K562 (cell line): Measurements from ENCODE around the gene MYMX. TPM values are rescaled to one million over a fixed set of nuclear protein-coding genes. Genes with fewer than 3 reads are reported as not detected.

Experiments
- ATAC-seq: fragments of 200-7000 bp; cut with Tn5 transposase; 3 replicates; pipeline ENCODE4 v1.9.1; 2020; ENCODE audit warnings: moderate library complexity
- BruUV-seq: library from RNA; stranded (reverse); fragments of 400-500 nt; replicated peaks from 2 replicates; lab custom pipeline; 2021; lab: Mats Ljungman, UMichigan
- CTCF ChIA-PET: fragments of 300-600 bp; formaldehyde crosslinking; extraction: SDS; loops from one replicate; lab custom pipeline; 2021; ENCODE audit warnings: low intra/inter-chr PET ratio; lab: Yijun Ruan, JAX
- POLR2A ChIA-PET: fragments of 300-600, 350-650 bp; sonication (Branson Sonifier 250); formaldehyde crosslinking; extraction: SDS; loops from one replicate; lab custom pipeline; 2021; ENCODE audit warnings: antibody characterized with exemption, inconsistent platforms; lab: Yijun Ruan, JAX
- DNase-seq, 4 experiments: peaks; one replicate each; pipeline versions ENCODE4 v3.0.0 to v3.0.0-alpha.2; 2011 to 2018; ENCODE audit warnings: low spot score in 3 of 4, mixed read lengths in 3 of 4; ENCODE audit errors: extremely low read depth in 1 of 4
- FAIRE-seq: peaks from 2 replicates; lab custom pipeline; 2011; peaks lifted over from hg19 to GRCh38; lab: Jason Lieb, UNC
- H2AFZ ChIP-seq: 2 replicates; pipeline ENCODE4 v1.6.0; 2011; ENCODE audit warnings: low read depth, low read length, control low read depth, inconsistent platforms
- H3K27ac ChIP-seq: fragments of 200-600 bp; 3 replicates; pipeline ENCODE4 v1.8.0; 2011; ENCODE audit warnings: low read depth, mild to moderate bottlenecking, control low read depth, inconsistent platforms, low read length, moderate library complexity, mixed read lengths; ENCODE audit errors: extremely low read depth
- H3K27me3 ChIP-seq, 2 experiments: fragments of 300-600 bp in 1 of 2; 2 replicates in 1 of 2; 3 replicates in 1 of 2; pipeline versions ENCODE4 v1.6.0 to v1.8.0; 2011; ENCODE audit warnings: inconsistent platforms in 2 of 2, low read length in 2 of 2, mild to moderate bottlenecking in 1 of 2, mixed read lengths in 1 of 2, moderate library complexity in 1 of 2; ENCODE audit not compliant: control insufficient read depth in 2 of 2, insufficient read depth in 2 of 2
- H3K36me3 ChIP-seq: fragments of 300-600 bp; 3 replicates; pipeline ENCODE4 v1.8.0; 2011; ENCODE audit warnings: mild to moderate bottlenecking, low read length, inconsistent platforms; ENCODE audit not compliant: control insufficient read depth, insufficient read depth
- H3K4me1 ChIP-seq, 2 experiments: fragments of 200-600 bp in 1 of 2; replicated peaks in 1 of 2; 2 replicates in 1 of 2; 3 replicates in 1 of 2; pipeline versions ENCODE4 v1.5.1 to v1.8.0; 2011; ENCODE audit warnings: inconsistent platforms in 2 of 2, low read length in 2 of 2, mild to moderate bottlenecking in 1 of 2, mixed read lengths in 1 of 2, moderate library complexity in 1 of 2; ENCODE audit not compliant: control insufficient read depth in 2 of 2, insufficient read depth in 2 of 2
- H3K4me2 ChIP-seq: 2 replicates; pipeline ENCODE4 v1.6.1; 2011; ENCODE audit warnings: low read length, control low read depth, inconsistent platforms, mixed read lengths; ENCODE audit not compliant: insufficient read depth
- H3K4me3 ChIP-seq: fragments of 200-600 bp; sonication (generic), shearing (Covaris generic); 2 replicates; pipeline ENCODE4 v1.5.1; 2016; ENCODE audit warnings: control low read depth, inconsistent platforms
- H3K79me2 ChIP-seq: fragments of 200-600 bp; 3 replicates; pipeline ENCODE4 v1.8.0; 2011; ENCODE audit warnings: low read length, inconsistent platforms; ENCODE audit not compliant: control insufficient read depth, insufficient read depth
- H3K9ac ChIP-seq, 2 experiments: 2 replicates each; pipeline versions ENCODE4 v1.6.0 to v1.6.1; 2011; ENCODE audit warnings: low read depth in 2 of 2, low read length in 2 of 2, control low read depth in 1 of 2, inconsistent platforms in 1 of 2, mild to moderate bottlenecking in 1 of 2, mixed read lengths in 1 of 2; ENCODE audit not compliant: insufficient read depth in 1 of 2
- H3K9me1 ChIP-seq: one replicate; pipeline ENCODE4 v1.6.0; 2011; ENCODE audit warnings: inconsistent platforms, mild to moderate bottlenecking, low read length, moderate library complexity; ENCODE audit not compliant: control insufficient read depth, insufficient read depth
- H3K9me3 ChIP-seq: replicated peaks from 2 replicates; pipeline ENCODE4 v1.5.1; 2011; ENCODE audit warnings: low read depth, low read length, inconsistent platforms; ENCODE audit not compliant: control insufficient read depth, insufficient read depth
- H4K20me1 ChIP-seq: replicated peaks from 2 replicates; pipeline ENCODE4 v1.6.1; 2011; ENCODE audit warnings: low read length, inconsistent platforms, mixed read lengths; ENCODE audit not compliant: control insufficient read depth, insufficient read depth
- ERF ChIP-seq: fragments of 450-650 bp; formaldehyde crosslinking; IDR thresholded peaks from 2 replicates; pipeline ENCODE4 v1.4.0; 2020; ENCODE audit warnings: mild to moderate bottlenecking, mixed read lengths
- FOXK2 ChIP-seq, 2 experiments: fragments of 450-650 bp; IDR thresholded peaks in 1 of 2; conservative IDR thresholded peaks in 1 of 2; 2 replicates each; pipeline ENCODE4 v1.6.1; 2016; ENCODE audit warnings: low read depth in 2 of 2, mild to moderate bottlenecking in 1 of 2
- MAZ ChIP-seq, 2 experiments: fragments of 450-650 bp in 1 of 2; sonication (generic) in 1 of 2; formaldehyde crosslinking; IDR thresholded peaks in 1 of 2; conservative IDR thresholded peaks in 1 of 2; 2 replicates each; pipeline versions ENCODE4 v1.4.0 to v1.5.0; 2020; ENCODE audit warnings: mild to moderate bottlenecking in 1 of 2, missing genetic modification reagents in 1 of 2
- MED1 ChIP-seq: sonication (generic); formaldehyde crosslinking; IDR thresholded peaks from 2 replicates; pipeline ENCODE4 v1.8.1; 2023; ENCODE audit warnings: missing genetic modification reagents, borderline replicate concordance
- MYBL2 ChIP-seq, 2 experiments: fragments of 450-650 bp in 1 of 2; sonication (generic) in 1 of 2; formaldehyde crosslinking in 1 of 2; IDR thresholded peaks; 2 replicates each; pipeline versions ENCODE4 v1.6.1 to v1.8.1; 2017 to 2022; ENCODE audit warnings: borderline replicate concordance in 1 of 2, inconsistent platforms in 1 of 2, low read depth in 1 of 2, mild to moderate bottlenecking in 1 of 2, missing genetic modification reagents in 1 of 2, moderate library complexity in 1 of 2
- NBN ChIP-seq: fragments of 450-650 bp; IDR thresholded peaks from 2 replicates; pipeline ENCODE4 v1.6.1; 2016; ENCODE audit warnings: low read depth, mild to moderate bottlenecking
- PKNOX1 ChIP-seq: fragments of 450-650 bp; IDR thresholded peaks from 2 replicates; pipeline ENCODE4 v1.6.1; 2016
- POLR2AphosphoS2 ChIP-seq: IDR thresholded peaks from 2 replicates; pipeline ENCODE4 v1.6.1; 2012; ENCODE audit warnings: low read length, improper control_type of control experiment
- SMARCA5 ChIP-seq: fragments of 450-650 bp; IDR thresholded peaks from 2 replicates; pipeline ENCODE4 v1.6.1; 2016
- SMARCB1 ChIP-seq: IDR thresholded peaks from 2 replicates; pipeline ENCODE4 v1.6.1; 2011; ENCODE audit warnings: improper control_type of control experiment, low read depth; ENCODE audit not compliant: insufficient read length
- SMARCE1 ChIP-seq: fragments of 450-650 bp; IDR thresholded peaks from 2 replicates; pipeline ENCODE4 v1.7.1; 2016; ENCODE audit warnings: mild to moderate bottlenecking
- TAF7 ChIP-seq: fragments of 450-650 bp; IDR thresholded peaks from 2 replicates; pipeline ENCODE4 v1.6.1; 2016; ENCODE audit warnings: missing genetic modification characterization, missing compliant biosample characterization
- TAL1 ChIP-seq: fragments of 450-650 bp; IDR thresholded peaks from 2 replicates; pipeline ENCODE4 v1.6.1; 2016; ENCODE audit warnings: mild to moderate bottlenecking
- TOE1 ChIP-seq, 2 experiments: fragments of 450-650 bp in 1 of 2; sonication (generic) in 1 of 2; formaldehyde crosslinking in 1 of 2; IDR thresholded peaks; 2 replicates each; pipeline versions ENCODE4 v1.7.1 to v1.8.0; 2016 to 2022; ENCODE audit warnings: borderline replicate concordance in 2 of 2, mild to moderate bottlenecking in 2 of 2, antibody characterized with exemption in 1 of 2, inconsistent platforms in 1 of 2, low read depth in 1 of 2, missing genetic modification reagents in 1 of 2, moderate library complexity in 1 of 2
- U2AF1 ChIP-seq: fragments of 200-400 bp; formaldehyde crosslinking; optimal IDR thresholded peaks from 2 replicates; pipeline ENCODE3; 2017; ENCODE audit warnings: mild to moderate bottlenecking, low read depth, low read length, moderate library complexity
- ZNF512 ChIP-seq: IDR thresholded peaks from 2 replicates; pipeline ENCODE4 v1.6.1; 2016; ENCODE audit warnings: missing genetic modification characterization, missing compliant biosample characterization
- WGBS: fragments of 100-300 bp; shearing (Covaris generic); methylation state at CpG from one replicate; pipeline ENCODE4 v1.1.6; 2016; ENCODE audit warnings: low coverage, mixed read lengths; ENCODE audit not compliant: insufficient coverage; ENCODE audit errors: missing lambda C conversion rate; 5-methylcytosine and 5-hydroxymethylcytosine counted together
- in situ Hi-C: fragments of 300-500 bp; cut with MboI; formaldehyde crosslinking; loops from 4 replicates; pipeline ENCODE4 v1.15.0; 2018; ENCODE audit warnings: inconsistent platforms, mixed read lengths
- intact Hi-C: fragments of 100-400 bp; cut with micrococcal nuclease; formaldehyde crosslinking; loops from 2 replicates; pipeline ENCODE4 v1.14.2; 2022
- polyA plus RNA-seq, 8 experiments: library from polyadenylated mRNA; depleted of rRNA in 4 of 8; stranded (reverse) in 5 of 8; unstranded in 3 of 8; fragments of >200 nt; fragmentation: Nextera tagmentation in 2 of 8; fragmentation: Illumina TruSeq in 1 of 8; extraction: Ambion mirVana in 2 of 8; extraction: Trizol in 1 of 8; gene quantifications; 2 replicates each; pipeline versions ENCODE4 v1.2.1 to v1.2.3, GENCODE V29; 2011 to 2014; ENCODE audit warnings: inconsistent platforms in 1 of 8, missing spikeins in 1 of 8
- total RNA-seq, 7 experiments: library from RNA; depleted of rRNA in 6 of 7; stranded (reverse); fragments of >200 nt in 6 of 7; fragmentation: Illumina TruSeq in 2 of 7; extraction: Trizol in 2 of 7; gene quantifications; 2 replicates each; pipeline versions ENCODE4 v1.2.1 to v1.2.3, GENCODE V29; 2011 to 2021; ENCODE audit warnings: low replicate concordance in 1 of 7

MYMX gene
- total and polyA plus RNA-seq, 9 of the 15 experiments (the other 6 are each of a cell fraction or from before 2014, with no cell fraction given), result 0.12 TPM; not detected in 8

GRCh38 chr6:44265007-44265721 lies 48.4 kb downstream of the MYMX start, which contains the start of gene NFKBIE (continued):
- 0 out of 2 replicates have a peak, but pooled peaks have one; percentile 61 for TF ChIP-seq TOE1 (IDR thresholded peaks at IDR 0.05; ENCODE audit: borderline replicate concordance)
- no peak for TF ChIP-seq TOE1 (CRISPR knock-in tag; IDR thresholded peaks at IDR 0.05; ENCODE audit: borderline replicate concordance, low read depth)

GRCh38 chr6:44265722-44266233 lies 49.1 kb downstream of the MYMX start:
- ChIA-PET POLR2A (interaction anchor here (0.6 to 8.2 kb wide), 2 partner anchors 18 to 134 kb away, joined by 3 to 69 read pairs; partner anchors contain the start of gene HSP90AB1), CTCF (interaction anchor here (1.0 kb wide), 1 partner anchor 73 kb away, joined by 5 read pairs; no protein-coding TSS in a partner anchor)
- intact Hi-C loops (loop anchor here (5.0 kb wide), 1 partner anchor 168 kb away; no protein-coding TSS in a partner anchor), in situ Hi-C loops (loop anchor here (5.0 kb wide), 1 partner anchor 77 kb away; the partner anchor contains the start of gene SPATS1)
- 59% methylated on average over 17 of the region's 17 CpGs for WGBS
- Histone ChIP-seq H2AFZ (peak overlapping the region; percentile 86), H3K36me3 (peaks cover 22% of the 10 kb centered on the region; the same call in 1 of the 3 replicates), H4K20me1 (peaks cover 3% of the 10 kb centered on the region; the same call in 1 of the 2 replicates), H3K4me1 (peaks cover 19 to 36% of the 10 kb centered on the region in 2 experiments; a peak in 4 of 5 replicates), H3K27ac (peak overlapping the region; percentile 74; the same call in 1 of the 3 replicates), H3K27me3 (peaks cover 16 to 17% of the 10 kb centered on the region in 2 experiments), H3K9me3 (no peaks in the 10 kb centered on the region), H3K4me2 (peak overlapping the region; percentile 90), H3K9me1 (no peaks in the 10 kb centered on the region), H3K79me2 (peaks cover 17% of the 10 kb centered on the region), H3K4me3 (peak overlapping the region; percentile 83), H3K9ac (peak overlapping the region in 1 of 2 experiments; percentile 74; a peak in 1 of 4 replicates)
- FAIRE-seq (no peak), DNase-seq (no peak), ATAC-seq (no peak)
- no TSS peak for BruUV-seq
- peak; percentile 79; the same call in 1 of the 2 replicates for TF ChIP-seq NBN
- TF ChIP-seq MYBL2 (IDR thresholded peaks at IDR 0.05; ENCODE audit: low read depth), result no peak
- TF ChIP-seq MYBL2 (CRISPR knock-in tag; IDR thresholded peaks at IDR 0.05; ENCODE audit: borderline replicate concordance), result no peak
- 0 out of 2 replicates have a peak, but pooled peaks have one; percentile 44 for TF ChIP-seq ZNF512 (tag)
- no peak for TF ChIP-seq U2AF1
- TF ChIP-seq POLR2AphosphoS2, result no peak
- no peak for TF ChIP-seq ERF
- TF ChIP-seq TAF7, result no peak
- 0 out of 4 replicates have a peak, but pooled peaks of 1 of the 2 experiments have one; percentile 55 for TF ChIP-seq FOXK2 (conservative IDR thresholded peaks at IDR 0.05 in 1 of 2, IDR thresholded peaks at IDR 0.05 in 1 of 2; ENCODE audit: low read depth in 2 of 2)
- TF ChIP-seq SMARCB1, result no peak
- TF ChIP-seq MED1 (CRISPR knock-in tag), result no peak
- peak; percentile 72 for TF ChIP-seq SMARCE1
- no peak for TF ChIP-seq TAL1
- TF ChIP-seq PKNOX1, result peak; percentile 27; the same call in 1 of the 2 replicates
- TF ChIP-seq SMARCA5, result peak; percentile 83; the same call in 1 of the 2 replicates
- no peak for TF ChIP-seq MAZ (CRISPR knock-in tag; conservative IDR thresholded peaks at IDR 0.05 in 1 of 2, IDR thresholded peaks at IDR 0.05 in 1 of 2)
